Umbilical cord (tissue), 2 donors: ENCODE data around the gene GIMAP8. TPM values are rescaled to one million over a fixed set of nuclear protein-coding genes. Genes with fewer than 3 reads are reported as not detected.
A peak's percentile ranks its signal among the peaks of the same experiment; 100 is the strongest.

Source experiments
- DNase-seq: peaks from one replicate; pipeline ENCODE4 v3.0.0-alpha.2; 2015; ENCODE audit warnings: low spot score
- total RNA-seq: library from RNA; depleted of rRNA; stranded (reverse); fragments of >200 nt; gene quantifications from one replicate; pipeline ENCODE4 v1.2.3, GENCODE V29; 2014; ENCODE audit warnings: low replicate concordance; ENCODE audit not compliant: insufficient read depth

Gene GIMAP8
- 1.2 TPM for total RNA-seq

DNA sequence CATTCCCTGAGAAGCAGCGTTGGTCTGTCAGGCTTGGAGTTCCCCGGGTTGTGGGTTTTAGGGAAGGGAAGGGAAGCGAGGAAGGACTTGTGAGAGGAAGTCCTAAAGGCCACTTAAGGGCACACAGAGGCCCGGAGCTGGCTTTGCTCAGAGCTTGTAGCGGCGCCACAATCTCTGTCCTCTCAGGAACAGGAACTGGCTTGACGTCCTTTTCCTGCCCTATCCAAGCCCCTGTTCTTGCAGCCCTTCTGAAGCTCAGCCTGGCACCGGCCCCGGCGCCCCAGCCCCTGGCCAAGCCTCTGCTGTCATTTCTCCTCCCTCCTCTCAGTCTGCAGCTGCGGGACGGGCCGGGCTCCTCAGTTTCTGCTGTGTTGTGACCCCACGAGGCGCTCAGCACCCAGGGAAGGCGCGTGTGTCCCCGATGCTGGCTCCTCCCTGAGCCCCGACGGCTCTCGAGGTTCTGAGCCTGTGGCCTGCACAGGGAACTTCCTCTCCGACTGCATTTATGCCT, at the start of gene GIMAP8:
Gene GIMAP8 (plus strand): TSS at position 140 of the 511 bp plus-strand sequence. CDS start 16,069 bp downstream, outside the sequence.
- DNase-seq = peak; percentile 53

DNA sequence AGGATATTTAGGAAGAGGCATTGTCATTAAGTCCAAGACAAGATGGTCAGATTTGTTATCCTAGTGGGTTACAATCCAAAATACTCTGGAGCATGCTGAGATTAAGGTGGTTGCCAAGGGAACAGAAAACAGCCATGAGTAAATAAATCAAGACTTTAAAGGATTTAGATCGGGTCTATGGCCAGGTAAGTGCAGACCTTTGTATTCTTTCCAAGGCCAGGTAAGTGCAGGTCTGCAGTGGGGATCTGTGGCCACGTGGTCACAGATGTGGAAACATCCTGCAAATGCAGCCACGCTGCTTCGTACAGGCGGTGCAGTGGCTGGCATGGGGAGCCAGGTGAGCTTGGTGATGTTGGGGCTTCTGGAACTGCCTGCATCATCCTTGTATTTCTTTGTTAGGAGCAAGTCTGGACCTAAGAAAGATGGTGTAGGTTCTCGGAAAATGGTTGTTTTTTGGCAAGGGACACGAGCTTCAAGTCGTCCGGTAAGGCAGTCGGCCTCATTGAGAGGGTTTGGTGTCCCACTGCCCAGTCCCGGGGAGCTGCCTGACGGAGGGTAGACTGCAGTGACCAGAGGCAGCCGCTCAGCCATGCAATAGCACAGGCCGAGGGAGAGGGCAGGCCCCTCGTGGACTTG, 49.5 kb upstream of the GIMAP8 start:
- no peak for DNase-seq

- DNase-seq = no peak
These were observed 49.0 kb upstream of the GIMAP8 start for GRCh38 chr7:150401424-150401790.

GRCh38 chr7:150401861-150402631, 48.4 kb upstream of the GIMAP8 start:
- no peak for DNase-seq

GRCh38 chr7:150402671-150403321, 47.6 kb upstream of the GIMAP8 start:
- DNase-seq = no peak

DNA sequence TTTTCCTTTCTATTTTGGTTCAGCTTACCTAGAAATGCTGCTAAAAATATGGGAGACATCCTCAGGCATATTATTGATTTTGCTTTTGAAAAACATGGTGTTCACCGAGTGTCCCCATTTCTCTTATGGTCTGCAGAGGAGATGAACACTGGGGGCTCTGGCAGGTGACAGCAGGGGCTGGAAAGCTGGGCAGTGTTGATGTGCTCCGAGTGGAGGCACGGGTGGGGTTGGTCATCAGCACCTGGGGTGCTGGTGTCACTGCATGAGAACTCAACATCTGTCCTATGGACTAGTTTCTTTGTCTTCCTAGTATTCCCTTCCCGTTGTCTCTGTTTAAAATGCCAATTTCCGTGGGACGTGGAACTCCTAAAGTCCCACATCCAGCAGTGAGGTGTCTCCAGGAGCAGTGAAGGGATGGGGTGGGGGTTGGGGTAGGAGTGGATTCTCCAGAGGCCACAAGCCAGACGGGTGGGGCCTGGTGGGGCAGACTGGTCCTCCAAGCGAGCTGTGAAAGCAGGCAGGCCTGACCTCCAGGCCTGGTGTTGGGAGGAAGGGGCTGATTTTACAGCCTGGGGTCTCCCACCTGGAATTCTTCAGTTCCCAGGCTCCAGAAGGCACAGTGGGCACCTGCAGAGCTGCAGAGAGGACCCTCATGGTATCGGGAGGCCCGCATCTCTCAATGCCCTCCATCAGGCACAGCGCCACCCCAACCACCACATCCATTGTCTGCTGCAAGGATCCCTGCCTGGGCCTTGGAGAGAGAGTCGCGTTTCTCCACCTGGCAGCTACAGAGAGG, 46.9 kb upstream of the GIMAP8 start:
- no peak for DNase-seq

GRCh38 chr7:150404172-150404804, 46.1 kb upstream of the GIMAP8 start:
- DNase-seq = no peak

DNA sequence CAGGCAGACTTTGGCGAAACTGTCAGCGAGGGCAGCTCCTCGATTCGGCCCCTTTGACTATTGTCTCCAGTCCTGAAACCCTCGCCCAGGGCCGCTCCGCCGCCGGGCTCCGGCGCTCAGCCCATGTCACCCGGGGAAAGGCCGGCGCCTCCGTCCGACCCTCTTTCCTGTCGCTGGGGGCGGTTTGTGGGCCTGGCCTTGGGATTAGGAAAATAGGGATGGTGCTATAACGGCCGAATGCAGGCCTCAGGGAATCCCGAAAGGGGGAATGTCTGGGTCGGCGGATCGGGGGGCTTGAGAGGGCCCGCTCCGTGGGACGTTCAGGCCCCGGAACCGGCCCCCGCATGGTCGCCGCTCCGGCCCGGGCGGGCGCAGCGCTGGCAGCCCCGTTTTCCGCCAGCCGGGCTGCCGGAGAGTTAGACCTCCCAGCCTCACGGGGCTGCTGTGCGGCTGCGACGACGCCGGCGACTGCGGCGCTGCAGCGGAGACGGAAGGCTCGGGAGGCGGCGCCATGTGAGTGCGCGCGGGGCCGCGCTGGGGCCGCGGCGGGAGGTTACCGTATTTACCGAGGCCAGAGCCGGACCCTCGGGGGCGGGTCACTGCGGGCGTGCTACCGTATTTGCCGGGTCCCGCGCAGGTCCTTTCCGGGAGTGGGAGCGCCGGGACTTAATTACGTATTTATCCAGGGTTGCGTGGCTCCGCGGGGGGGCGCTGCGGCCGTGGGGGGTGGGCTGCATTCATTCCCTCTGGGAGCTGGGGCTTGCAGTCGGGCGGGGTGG, 45.4 kb upstream of the GIMAP8 start:
- DNase-seq = peak; percentile 91

DNA sequence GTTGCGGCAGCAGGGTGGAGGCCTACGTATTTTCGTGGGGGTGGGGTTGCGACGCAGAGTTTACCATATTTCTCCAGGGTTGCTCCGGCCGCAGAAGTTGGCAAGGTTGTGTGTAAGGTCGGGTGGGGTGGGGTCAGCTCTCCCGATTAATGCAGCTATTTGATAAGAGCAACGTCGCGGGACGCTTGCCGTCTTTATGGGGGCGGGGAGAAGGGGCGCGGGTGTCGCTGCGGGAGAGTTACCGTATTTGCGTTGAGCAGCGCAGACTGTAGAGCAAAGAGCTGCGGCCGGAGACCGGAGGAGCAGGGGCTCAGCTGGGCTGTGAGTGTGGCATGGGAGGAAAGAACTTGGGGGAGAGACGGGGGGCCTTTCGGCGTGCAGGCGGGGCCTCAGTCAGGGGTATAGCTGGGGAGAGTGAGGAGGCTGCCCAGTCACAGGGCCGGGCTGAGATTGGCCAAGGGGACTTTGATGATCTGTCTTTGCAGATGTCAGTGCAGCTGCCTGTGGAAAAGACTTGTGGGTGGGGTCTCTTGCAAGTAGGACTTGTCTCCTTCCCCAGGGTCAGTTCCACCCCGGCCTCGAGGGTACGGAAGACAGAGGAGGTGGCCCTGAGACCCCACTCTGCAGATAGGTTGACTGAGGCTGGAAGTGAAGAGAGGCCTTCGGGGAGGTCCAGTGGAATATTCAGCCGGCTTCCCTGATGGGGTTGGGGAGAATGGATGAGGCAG, 44.7 kb upstream of the GIMAP8 start:
- peak; percentile 62 for DNase-seq

DNA sequence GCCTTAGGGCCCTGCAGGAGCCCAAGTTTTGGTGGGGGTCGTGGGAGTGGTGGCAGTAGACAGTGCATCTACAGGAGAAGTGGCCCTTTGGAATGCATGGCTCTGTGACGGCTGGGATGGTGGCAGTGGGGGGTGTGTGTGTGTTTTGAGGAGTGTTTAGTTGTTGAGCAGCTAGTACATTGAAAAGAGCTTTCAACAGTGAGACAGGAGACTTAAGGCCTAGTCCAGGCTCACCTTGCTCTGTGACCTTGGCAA, 44.2 kb upstream of the GIMAP8 start:
- DNase-seq = no peak

DNA sequence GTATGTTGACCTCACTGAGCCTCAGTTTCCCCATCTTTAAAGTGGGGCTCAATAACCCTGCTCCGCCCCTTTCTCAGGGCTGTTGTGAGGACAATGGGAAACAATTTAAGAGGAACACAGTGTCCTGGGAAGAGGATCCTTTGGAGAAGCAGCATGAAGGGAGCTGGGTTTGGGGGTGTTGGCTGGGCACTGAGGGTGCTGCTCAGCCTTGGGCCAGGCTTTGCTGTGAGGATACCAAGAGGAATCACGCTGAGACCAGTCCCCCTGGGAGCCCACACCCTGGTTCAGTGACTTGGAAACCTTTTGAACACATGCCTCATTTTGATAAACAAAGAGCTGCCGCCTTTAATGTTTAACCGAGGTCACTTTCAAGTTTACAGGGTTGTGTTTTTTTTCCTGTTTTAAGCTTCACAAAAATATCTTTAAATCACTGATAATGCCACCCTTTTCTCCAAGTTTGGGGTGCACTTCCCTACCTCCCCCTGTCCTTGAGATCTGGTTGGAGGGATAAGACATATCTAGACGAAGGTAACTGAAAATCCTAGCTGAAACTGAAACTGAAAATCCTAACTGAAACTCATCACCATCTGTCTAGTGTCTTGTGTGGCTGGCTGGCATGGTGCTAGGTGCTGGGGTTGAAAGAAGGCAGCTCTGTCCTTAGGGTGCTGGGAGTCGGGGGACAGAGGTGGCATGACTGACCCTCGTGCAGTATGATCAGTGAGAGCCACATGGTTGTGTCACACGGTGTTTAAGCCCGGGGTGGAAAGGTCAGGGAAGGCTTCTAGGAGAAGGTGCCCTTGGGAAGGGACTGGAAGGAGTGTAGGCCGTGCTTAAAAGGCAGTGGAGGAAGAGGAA, 43.6 kb upstream of the GIMAP8 start:
- DNase-seq = no peak

DNA sequence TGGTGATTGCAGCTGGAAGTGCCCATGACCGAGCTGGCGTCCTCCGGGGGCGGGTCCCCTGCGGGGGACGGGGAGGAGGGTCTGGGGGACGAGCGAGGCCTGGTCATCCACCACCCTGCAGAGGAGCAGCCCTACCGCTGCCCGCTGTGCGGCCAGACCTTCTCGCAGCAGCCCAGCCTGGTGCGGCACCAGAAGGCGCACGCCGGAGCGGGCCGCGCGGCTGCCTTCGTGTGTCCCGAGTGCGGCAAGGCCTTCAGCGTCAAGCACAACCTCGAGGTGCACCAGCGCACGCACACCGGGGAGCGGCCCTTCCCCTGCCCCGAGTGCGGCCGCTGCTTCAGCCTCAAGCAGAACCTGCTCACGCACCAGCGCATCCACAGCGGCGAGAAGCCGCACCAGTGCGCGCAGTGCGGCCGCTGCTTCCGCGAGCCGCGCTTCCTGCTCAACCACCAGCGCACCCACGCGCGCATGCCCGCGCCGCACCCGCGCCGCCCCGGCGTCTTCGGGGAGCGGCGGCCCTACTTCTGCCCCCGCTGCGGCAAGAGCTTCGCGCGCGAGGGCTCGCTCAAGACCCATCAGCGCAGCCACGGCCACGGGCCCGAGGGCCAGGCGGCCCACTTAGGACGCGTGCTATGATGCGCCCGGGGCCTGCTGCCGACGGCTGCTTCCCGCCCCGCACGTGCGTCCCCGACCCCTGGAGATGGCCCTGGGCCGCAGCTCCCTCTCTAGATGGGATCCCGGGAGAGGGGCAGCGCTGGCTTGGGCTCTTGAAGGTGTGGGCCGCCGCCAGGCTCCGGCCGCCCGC, 42.6 kb upstream of the GIMAP8 start:
- no peak for DNase-seq

GRCh38 chr7:150408393-150409299, 41.8 kb upstream of the GIMAP8 start:
- DNase-seq = no peak

- no peak for DNase-seq
These were observed 41.0 kb upstream of the GIMAP8 start for GRCh38 chr7:150409300-150410030.

DNA sequence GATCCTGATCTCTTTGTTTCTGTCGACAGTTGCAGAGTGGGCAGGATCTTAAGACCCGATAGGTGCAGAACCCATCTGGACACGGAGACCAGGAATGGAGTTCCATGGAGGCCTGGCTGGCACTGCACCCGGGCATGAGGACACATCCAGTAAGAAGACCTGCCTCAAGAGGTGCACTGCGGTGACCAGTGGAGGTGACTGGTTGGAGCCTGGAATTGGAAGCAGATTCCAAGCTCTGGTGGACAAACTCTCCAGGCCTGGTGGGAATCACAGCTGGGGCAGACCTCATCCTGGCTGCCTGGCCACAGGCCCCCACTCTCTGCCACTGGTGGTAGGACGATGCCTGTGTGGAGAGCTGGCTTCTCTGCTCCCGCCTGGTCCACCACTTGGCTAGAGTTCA, 40.3 kb upstream of the GIMAP8 start:
- no peak for DNase-seq

DNA sequence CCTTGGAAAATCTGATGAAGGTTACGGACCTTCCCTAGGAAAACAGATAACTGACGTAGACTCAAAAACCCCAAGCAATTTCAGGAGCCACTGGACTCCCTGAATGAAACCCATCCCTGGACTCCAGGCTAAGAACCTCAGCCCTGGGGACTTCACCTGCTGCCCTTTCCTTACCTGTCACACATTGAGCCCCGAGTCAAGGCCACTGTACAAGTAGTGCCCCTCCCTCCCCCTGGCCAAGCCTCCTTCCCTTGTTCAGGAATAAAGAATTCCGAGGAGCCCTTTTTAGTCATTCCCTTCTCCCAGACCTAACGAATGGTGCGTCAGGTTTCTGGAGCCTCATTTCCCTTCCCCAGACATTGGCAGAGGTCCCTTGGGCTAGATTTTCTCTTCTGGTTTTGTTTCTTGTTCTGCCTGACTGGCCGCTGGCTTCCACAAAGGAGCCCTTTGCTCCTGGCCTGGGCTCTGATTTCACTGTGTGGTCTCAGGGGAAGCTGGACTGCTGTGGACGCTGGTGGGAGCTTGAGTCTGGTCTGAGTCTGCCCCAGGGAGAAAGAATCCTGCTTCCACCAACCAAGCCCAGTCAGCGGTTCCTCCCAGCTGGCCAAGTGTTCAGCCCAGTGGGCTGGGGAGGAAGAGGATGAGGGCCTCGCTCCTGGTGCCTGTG, 39.6 kb upstream of the GIMAP8 start:
- DNase-seq = no peak
